Retinal pigment epithelial cell (primary cell): ENCODE results near the gene ST3GAL4.
"Not testable (repeated sequence)": the region's sequence is repeated elsewhere in the genome, so short reads cannot be mapped to it uniquely, and the experiment has no call there.

Source experiments
- DNase-seq: peaks from one replicate; pipeline ENCODE4 v3.0.0-alpha.2; 2010; ENCODE audit warnings: low read depth
- H3K4me3 ChIP-seq: 2 replicates; pipeline ENCODE4 v1.5.1; 2011; ENCODE audit warnings: mild to moderate bottlenecking, low read length, control low read depth, moderate library complexity
- TF ChIP-seq, protein P1 (sequence below): conservative IDR thresholded peaks from 2 replicates; pipeline ENCODE4 v1.5.1; 2011; ENCODE audit warnings: low read depth, low read length, control low read depth, inconsistent platforms

The ST3GAL4 gene

DNA sequence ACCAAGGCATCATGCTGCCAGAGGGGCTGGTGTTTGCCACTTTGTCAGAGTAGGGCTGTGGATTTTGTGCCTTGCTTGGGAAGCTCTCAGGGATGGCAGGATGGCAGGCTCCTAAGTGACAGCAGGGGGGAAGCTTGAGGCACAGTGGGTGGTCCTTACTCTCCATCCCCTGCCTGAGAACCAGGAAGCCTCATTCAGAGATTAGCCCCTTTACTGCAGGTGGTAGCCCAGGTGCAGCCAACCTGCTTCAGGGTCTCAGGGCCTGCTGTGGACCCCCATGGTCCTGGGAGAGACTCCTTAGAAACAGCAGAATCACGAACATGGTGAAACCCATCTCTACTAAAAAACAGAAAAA lies 8.9 kb upstream of the ST3GAL4 start:
- no peak for DNase-seq
- no peak overlapping the region for H3K4me3 ChIP-seq
- TF ChIP-seq, protein P1, sequence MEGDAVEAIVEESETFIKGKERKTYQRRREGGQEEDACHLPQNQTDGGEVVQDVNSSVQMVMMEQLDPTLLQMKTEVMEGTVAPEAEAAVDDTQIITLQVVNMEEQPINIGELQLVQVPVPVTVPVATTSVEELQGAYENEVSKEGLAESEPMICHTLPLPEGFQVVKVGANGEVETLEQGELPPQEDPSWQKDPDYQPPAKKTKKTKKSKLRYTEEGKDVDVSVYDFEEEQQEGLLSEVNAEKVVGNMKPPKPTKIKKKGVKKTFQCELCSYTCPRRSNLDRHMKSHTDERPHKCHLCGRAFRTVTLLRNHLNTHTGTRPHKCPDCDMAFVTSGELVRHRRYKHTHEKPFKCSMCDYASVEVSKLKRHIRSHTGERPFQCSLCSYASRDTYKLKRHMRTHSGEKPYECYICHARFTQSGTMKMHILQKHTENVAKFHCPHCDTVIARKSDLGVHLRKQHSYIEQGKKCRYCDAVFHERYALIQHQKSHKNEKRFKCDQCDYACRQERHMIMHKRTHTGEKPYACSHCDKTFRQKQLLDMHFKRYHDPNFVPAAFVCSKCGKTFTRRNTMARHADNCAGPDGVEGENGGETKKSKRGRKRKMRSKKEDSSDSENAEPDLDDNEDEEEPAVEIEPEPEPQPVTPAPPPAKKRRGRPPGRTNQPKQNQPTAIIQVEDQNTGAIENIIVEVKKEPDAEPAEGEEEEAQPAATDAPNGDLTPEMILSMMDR: no peak

DNA sequence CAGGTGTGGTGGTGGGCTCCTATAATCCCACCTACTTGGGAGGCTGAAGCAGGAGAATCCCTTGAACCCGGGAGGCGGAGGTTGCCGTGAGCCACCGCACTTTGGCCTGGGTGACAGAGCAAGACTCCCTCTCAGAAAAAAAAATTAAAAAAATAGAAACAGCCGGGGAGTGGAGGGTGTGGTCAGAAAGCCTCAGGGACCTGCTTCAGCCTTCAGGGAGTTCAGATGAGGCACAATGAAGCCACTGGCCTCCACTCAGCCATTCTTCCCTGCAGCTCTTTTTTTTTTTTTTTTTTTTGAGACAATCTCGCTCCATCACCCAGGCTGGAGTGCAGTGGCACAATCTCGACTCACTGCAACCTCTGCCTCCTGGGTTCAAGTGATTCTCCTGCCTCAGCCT lies 8.5 kb upstream of the ST3GAL4 start:
- DNase-seq, H3K4me3 ChIP-seq: not testable (repeated sequence)

DNA sequence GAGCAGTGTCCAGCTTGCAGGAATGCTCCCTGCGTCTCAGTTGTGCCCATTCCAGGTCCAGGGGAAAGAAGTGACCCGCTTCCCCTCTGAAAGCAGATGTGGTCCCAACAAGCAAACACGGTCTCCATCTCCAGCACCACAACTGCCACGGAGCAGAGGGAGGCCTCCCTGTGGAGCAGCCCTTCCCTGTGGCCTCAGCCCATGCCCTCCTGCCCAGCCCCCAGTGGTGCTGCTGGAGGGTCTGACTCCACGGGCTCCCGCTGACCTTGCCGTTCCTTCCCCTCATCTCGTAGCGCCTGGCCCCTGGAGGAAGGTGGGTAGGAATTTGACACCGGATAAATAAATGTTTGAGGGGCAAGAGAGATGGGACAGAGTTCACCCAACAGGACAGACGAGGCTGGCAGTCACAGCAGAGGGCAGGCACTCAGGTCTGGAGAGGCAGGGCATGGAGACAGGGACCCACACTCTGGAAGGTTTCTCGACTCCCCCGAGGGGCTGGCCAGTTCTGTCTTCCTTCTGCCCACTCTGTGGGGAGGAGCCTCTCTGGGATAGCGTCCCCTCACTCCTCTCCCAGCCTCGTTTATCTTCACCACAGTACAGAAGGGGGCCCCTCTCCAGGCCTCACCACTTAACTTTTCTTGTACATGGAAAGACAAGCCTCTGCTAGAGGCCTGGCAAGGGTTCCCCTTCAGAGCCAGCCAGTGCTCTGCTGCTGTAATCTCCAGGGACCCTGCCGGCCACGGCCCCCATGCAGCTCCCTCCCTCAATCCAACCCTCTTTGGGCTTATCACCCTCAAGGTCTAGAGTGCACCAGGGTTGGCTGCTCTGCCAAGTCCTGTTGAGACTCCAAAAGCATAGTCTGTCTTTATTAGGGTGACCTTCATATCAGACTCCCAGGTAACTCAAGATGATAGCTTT lies 7.5 kb upstream of the ST3GAL4 start:
- H3K4me3 ChIP-seq: no peak overlapping the region
- no peak for DNase-seq
- TF ChIP-seq, protein P1: no peak

DNA sequence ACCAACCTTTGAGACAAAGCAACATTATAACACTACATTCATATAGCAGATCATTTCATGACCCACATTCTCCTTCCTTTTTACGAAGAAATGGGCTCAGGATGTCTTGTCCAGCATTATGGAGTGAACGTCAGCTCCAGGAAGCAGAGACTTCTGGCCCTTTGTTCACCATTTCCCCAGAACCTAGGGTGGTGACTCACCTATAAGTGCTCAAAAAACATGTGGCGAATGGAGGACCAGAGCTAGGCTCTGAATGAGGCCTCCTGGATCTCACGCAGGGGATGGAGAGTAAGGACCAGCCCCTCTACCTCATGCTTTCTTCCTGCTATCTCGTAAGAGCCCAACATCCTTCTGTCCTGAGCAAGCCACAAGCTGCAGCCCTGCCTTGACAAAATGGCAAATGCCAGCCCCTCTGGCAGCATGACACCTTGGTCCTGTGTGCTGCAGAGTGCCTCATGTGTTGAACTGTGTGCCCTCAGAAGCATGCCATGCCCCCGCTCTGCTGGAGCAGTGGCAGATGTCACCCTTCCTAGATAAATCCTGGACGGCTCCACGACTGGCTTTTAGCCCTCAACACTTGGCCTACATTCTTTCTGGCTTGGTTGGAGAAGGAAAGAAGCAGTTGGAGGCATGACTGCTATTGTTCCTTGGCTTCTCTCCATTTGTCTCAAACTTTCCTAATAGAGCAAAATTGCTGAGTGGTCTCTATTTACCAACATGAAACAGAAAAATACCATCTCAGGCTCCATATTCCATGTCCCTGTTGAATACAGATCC lies 6.5 kb upstream of the ST3GAL4 start:
- no peak for DNase-seq
- no peak overlapping the region for H3K4me3 ChIP-seq
- TF ChIP-seq, protein P1: no peak

DNA sequence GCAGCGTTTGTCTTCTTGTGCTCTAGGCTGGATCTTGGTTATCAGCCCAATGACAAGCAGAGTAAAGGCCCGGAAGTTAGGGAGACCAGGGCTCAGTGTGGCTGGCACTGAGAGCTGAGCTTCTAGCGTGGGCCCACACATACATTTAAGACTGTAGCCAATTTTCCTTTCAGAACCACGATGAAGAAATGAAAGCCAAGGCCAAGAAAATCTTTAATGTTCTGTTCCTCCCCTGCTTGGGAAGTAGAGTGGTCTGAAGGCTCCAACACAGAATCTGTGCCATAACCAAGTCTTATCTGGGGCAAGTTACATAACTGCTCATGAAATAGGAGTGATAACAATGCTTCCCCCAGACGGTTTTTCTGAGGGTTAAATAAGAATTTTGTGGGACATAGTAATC lies 4.7 kb upstream of the ST3GAL4 start:
- TF ChIP-seq, protein P1: no peak
- no peak overlapping the region for H3K4me3 ChIP-seq
- DNase-seq: no peak

DNA sequence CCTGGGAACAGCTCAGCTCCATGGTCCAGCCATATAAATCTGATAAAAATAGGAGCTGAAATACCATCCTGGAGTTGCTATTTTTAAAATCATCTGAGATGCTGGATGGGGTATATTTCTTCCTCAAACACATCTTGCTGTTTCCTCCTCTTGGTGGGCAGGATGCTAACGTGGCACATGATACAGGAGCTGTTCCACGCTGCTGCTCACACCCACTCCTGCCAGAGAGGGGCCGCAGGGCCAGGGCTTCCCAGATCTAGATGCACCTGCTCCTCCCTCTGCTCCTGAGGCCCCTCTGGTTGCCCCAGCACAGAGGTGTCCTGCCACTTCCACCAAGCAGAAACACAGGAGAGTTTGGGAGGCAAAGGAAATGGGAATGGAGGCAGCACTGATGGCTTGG lies 3.3 kb upstream of the ST3GAL4 start:
- no peak for DNase-seq
- TF ChIP-seq, protein P1: no peak

DNA sequence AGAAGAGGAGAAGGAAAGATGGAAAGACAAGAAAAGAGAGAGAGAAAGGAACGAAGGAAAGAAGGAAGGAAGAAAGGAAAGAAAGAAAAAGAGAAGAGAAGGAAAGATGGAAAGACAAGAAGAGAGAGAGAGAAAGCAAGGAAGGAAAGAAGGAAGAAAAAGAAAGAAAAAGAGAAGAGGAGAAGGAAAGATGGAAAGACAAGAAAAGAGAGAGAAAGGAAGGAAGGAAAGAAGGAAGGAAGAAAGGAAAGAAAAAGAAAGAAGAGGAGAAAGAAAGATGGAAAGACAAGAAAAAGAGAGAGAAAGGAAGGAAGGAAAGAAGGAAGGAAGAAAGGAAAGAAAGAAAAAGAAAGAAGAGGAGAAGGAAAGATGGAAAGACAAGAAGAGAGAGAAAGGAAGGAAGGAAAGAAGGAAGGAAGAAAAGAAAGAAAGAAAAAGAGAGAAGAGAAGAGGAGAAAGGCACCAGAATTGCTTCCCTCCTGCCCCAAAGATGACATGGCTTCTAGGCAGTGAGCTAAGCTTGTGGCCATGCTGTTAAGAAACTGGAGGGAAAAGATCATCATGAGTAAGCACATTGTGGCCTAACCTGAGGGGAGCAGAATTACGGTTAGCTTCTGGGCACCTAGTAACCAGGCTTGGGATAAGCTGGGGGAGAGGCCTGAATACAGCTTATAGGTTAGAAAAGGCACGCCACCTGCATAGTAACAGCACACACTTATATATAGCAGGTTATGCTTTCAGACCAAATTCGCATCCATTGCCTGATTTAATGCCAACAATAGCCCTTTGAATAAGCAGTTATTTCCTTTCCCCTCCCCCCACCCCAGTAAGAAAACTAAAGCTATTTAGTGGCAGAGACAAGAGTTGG lies 2.3 kb upstream of the ST3GAL4 start:
- DNase-seq: peak; percentile 87
- TF ChIP-seq, protein P1: no peak
- peak overlapping the region; percentile 0 for H3K4me3 ChIP-seq

More for the DNA sequence above, 3.3 kb upstream of the ST3GAL4 start:
- H3K4me3 ChIP-seq: no peak overlapping the region
